PC-3 (cell line): ENCODE results near the gene GPAM.

Source experiments
- CTCF ChIP-seq: fragments of 300-600 bp; sonication (generic); conservative IDR thresholded peaks from 2 replicates; pipeline ENCODE4 v1.5.1; 2017; ENCODE audit warnings: antibody characterized with exemption, low read depth, mild to moderate bottlenecking, low read length
- EZH2phosphoT487 ChIP-seq: fragments of 300-600 bp; sonication (generic); IDR thresholded peaks from 2 replicates; pipeline ENCODE4 v1.6.1; 2018; ENCODE audit warnings: mild to moderate bottlenecking, antibody characterized with exemption, low read length, borderline replicate concordance

- TF ChIP-seq CTCF (no peak), EZH2phosphoT487 (no peak)
Observed at GRCh38 chr10:112223725-112224124, 40.2 kb upstream of the GPAM start.
